ENCODE results near the gene RFPL1.

- TF ChIP-seq CTCF (IDR thresholded peaks at IDR 0.05 in 4 of 5, conservative IDR thresholded peaks at IDR 0.05 in 1 of 5) = no peak
- TF ChIP-seq POLR2A (IDR thresholded peaks at IDR 0.05) = no peak
These were observed 26.2 kb downstream of the RFPL1 start for GRCh38 chr22:29464581-29464980.

Measured in gastrocnemius medialis (tissue), 4 donors.